Measurements from ENCODE around the gene SRF.
A peak's percentile ranks its signal among the peaks of the same experiment; 100 is the strongest.
"Not testable (repeated sequence)": the region's sequence is repeated elsewhere in the genome, so short reads cannot be mapped to it uniquely, and the experiment has no call there.

SRF gene

DNA sequence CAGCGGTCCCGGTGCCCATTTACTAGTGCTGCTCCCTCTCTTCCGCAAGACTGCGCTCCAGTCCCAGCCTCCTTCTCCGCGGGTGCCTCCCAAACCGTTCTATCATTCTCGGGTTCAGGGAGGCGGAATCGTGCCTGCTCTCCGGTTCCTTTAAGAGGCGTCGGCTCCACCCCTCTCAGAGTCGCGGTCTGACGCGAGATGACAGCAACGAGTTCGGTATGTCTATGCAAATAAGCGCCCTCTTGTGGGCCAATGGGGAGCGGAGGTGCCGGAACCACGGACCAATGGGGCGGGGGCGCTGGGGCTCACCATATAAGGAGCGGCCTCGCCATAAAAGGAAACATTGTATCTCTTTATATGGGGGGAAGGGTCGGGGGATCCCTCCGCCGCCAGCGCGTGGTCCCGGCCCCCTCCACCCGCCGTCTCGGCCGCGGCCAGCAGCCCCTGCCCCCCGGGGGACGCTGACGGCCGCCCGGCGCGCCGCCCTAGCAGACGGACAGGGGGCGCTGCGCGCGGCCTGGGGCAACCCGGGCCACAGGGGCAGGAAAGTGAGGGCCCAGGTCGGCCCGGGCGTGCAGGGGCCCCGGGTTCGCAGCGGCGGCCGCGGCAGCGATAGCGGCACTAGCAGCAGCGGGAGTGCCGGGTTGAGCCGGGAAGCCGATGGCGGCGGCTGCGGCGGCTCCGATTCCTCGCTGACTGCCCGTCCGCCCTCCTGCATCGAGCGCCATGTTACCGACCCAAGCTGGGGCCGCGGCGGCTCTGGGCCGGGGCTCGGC is at the start of gene SRF:
Gene SRF, plus strand, starts transcription at position 339 of the 776 bp plus-strand sequence. Its CDS starts 388 bp downstream, at position 727.
- peak; percentile 100 for DNase-seq

DNA sequence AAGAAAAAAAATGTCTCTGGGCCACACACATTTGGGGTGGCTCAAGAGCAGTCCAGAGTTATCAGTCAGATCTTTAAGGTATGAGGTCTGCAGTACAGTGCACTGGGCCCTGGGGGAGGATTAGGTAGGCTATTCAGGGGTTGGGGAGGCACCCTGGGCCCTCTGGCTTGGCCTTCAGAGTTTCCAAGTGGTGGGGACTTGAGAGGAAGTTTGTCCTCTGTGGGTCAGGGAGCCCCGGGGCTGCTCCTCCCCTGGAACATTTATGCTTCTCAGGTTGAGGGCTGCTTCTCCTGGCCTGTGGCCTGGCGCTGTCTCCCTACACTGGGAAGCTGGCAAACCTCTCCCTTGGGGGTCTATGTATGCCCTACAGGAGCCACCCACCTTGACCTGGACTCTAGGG is 48.9 kb upstream of the SRF start:
- no peak for DNase-seq

DNA sequence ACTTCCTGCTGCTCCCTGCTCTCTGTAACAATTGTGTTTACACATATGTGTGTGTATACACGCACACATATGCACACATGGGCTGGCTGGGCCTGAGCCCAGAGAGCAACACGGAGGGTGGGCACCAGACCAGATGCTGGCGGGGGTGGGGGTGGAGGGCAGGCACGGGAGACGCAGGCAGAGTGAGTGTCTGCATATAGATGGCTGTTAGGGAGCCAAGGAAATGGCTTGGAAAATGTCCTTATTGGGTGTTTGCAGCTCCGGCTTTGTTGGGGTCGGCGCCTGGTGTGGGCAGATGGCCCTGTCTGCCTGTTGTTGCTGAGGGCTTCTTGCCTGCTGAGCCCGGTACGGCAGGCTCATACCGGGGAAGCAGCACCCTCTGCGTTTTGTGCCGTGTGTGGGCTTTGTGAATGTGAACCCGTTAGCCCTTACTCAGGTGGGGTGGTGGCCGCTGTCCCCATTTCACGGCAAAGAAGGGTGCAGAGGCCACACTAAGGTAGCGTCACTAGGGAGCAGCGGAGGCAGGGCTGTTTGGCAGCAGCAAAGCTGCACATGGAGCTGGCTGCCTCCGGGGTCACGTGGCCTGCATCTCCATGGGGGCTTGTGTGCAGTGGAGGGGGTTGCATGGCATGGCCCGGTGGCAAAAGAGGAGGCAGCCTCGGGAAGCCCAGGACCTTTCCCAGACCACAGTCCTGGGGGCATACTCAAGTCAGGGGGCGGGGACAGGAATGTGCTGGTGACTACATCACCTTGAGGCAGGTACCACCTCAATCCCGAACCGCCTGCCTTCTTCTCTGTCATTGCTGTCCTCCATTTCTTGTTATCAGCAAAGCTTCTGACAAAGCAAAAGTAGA is 47.4 kb upstream of the SRF start:
- DNase-seq, result no peak

DNA sequence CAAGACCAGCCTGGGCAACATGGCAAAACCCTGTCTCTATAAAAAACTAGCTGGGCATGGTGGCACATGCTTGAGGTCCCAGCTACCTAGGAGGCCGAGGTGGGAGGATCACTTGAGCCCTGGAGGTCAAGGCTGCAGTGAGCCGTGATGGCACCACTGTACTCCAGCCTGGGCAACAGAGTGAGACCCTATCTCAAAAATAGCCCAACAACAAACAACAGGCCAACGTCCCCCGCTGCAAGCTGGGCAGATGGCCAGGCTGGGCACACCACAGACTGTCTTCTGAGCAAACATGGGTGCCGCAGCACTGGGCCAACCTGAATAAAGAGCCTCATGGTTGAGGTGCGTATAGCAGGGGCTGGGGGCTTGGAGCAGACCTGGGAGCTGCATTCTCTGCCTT is 46.6 kb upstream of the SRF start:
- DNase-seq, result no peak

DNA sequence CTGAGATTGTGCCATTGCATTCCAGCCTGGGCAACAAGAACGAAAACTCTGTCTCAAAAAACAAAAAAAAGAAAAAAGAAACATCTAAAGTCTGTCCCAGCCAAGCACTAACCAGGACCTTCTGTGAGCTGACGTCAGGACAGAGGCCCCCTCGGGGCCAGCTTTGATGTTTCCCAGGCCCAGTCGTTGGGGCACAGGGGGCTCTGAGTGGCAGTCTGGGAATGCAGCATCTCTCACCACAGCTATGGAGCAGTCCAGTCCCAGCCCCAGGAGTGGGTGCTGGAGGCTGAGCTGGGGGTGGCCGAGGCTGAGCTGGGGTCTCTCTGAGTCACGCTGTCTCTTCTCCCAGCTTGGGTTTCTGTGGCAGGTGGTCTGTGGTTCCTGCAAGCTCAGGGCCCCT is 46.0 kb upstream of the SRF start:
- DNase-seq, result no peak

DNA sequence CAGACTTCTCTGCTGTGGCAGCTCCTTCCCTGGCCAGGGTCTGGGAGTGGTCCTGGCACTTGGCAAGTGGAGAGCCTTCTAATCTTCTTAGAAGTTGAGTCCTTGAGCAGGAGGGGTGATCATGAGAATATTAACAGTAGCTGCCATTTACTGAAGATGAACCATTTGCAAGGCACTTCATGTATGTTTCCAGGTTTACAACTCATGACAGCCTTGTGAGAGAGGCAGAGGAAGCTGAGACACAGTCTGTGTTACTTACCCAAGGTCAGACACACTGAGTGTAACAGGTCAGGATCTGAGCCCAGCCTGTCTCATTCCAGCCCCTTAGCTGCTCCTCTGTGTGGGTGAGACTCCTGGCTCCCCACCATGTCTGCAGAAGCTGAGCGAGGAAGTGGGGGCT is 45.5 kb upstream of the SRF start:
- no peak for DNase-seq

DNA sequence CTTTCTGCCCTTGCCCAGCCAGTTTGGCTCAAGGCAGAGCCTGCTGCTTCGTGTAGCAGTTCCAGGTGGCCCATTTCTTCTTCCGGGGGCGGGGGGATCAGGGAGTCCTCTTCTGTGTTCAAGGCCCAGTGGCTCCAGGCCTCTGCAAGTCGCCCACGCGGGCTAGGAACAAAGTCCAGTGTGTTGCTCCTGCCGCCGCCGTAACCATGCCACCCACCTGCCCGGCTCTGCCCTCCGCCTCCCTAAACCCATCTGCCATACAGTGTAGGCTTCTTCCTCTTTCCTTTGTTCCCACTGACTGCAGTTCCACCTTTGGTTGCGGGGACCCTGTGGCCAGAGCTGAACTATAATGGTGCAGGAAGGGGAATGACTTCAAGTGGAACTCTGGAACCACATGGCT is 43.9 kb upstream of the SRF start:
- DNase-seq, result no peak

DNA sequence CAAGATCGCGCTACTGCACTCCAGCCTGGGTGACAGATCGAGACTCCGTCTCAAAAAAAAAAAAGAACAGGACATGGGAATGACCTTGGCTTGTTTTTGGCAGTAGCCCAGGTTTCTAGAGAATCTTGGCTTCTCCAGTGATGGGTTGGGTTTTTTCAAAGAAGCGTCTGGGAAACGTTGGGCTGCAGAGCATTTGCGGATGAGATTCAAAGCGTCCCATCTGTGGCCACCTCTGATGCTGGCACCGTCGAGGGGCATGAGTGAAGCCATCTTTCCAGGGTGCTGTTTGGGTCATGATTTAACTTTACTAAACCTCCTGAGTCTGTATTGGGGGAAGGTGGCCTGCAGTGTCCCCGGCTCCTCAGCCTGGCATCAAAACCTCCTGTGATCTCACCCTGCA is 43.2 kb upstream of the SRF start:
- DNase-seq, result no peak

DNA sequence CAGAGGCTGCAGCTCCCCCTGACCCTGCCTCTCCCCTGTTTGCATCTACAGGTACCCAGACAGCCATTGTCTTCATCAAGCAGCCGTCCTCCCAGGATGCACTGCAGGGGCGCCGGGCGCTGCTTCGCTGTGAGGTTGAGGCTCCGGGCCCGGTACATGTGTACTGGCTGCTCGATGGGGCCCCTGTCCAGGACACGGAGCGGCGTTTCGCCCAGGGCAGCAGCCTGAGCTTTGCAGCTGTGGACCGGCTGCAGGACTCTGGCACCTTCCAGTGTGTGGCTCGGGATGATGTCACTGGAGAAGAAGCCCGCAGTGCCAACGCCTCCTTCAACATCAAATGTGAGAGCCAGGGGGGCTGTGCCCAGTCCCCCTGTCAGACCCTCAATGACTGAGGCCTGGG is 42.1 kb upstream of the SRF start:
- DNase-seq, result no peak

DNA sequence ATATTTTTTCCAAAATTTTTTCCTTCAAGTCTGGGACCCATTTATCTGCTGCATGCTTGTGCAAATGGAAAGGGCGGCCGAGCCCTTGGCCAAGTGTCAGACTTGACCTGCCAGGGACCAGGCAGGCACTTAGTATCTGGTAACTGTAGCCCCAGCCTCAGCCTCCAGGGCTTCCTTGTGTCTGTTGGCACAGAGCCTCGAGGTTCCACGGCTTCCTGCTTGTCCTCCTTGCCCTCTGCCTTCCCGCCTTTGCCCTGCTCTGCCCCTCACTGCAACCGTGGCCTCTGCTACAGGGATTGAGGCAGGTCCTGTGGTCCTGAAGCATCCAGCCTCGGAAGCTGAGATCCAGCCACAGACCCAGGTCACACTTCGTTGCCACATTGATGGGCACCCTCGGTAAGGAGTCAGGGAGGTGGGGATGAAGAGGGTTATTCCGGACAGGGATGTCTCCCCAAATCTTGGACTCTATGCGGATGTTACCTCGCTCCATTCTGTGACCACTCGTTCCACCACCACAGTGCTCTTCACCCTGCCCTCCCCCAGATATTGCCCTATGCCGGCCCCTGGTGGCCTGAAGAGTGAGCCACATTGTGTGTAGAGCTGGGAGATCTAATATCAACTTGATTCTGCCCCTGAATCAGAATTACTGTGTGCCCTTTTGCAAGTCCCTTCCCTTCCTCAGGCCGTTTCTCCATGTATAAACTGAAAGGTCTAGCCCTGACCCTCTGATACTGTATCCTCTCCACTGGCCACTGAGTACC is 41.5 kb upstream of the SRF start:
- no peak for DNase-seq

DNA sequence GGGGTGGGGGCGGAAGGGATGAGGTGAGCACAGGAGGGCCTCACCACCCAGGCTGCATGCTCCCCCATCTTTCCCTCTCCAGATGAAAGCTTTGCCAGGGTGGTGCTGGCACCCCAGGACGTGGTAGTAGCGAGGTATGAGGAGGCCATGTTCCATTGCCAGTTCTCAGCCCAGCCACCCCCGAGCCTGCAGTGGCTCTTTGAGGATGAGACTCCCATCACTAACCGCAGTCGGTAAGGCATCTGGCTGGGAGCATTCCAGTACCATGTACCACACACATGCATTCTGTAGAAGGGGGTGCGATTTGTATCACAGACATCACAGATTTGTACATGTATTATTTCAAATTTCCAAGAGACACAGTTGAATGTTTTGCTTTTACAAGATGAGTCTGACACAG is 40.6 kb upstream of the SRF start:
- no peak for DNase-seq

DNA sequence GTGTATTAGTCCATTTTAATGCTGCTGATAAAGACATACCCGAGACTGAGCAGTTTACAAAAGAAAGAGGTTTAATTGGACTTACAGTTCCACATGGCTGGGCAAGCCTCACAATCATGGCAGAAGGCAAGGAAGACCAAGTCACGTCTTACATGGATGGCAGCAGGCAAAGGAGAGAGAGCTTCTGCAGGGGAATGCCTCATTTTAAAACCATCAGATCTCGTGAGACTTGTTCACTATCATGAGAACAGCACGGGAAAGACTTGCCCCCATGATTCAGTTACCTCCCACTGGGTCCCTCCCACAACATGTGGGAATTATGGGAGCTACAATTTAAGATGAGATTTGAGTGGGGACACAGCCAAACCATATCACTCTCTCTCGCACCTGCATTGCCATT is 39.7 kb upstream of the SRF start:
- not testable (repeated sequence) for DNase-seq

DNA sequence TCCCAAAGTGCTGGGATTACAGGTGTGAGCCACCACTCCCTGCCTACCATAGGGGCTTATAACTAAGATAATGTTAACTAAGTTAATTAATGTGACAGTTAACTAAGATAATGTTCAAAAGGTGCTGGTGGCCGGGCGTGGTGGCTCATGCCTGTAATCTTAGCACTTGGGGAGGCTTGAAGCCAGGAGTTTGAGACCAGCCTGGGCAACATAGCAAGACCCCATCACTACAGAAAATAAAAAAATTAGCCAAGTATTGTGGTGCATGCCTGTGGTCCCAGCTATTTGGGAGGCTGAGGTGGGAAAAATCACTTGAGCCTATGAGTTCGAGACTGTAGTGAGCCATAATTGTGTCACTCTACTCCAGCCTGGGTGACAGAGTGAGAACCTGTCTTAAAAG is 32.8 kb upstream of the SRF start:
- DNase-seq, result no peak

DNA sequence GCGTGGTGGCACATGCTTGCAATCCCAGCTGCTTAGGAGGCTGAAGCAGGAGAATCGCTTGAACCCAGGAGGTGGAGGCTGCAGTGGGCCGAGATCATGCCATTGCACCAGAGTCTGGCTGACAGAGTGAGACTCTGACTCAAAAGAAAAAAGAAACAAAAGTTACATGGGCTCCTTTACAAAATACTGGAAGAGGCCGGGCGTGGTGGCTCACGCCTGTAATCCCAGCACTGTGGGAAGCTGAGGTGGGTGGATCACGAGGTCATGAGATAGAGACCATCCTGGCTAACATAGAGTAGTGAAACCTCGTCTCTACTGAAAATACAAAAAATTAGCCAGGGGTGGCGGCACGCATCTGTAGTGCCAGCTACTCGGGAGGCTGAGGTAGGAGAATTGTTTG is 31.1 kb upstream of the SRF start:
- not testable (repeated sequence) for DNase-seq

DNA sequence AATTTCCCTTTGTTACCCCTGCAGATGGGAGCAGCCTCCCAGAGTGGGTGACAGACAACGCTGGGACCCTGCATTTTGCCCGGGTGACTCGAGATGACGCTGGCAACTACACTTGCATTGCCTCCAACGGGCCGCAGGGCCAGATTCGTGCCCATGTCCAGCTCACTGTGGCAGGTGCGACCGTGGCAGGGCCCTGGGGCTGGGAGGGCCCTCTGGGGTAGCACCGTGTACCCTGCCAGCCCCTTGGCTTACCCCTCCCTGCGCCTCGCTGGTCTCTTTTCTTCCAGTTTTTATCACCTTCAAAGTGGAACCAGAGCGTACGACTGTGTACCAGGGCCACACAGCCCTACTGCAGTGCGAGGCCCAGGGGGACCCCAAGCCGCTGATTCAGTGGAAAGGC is 29.4 kb upstream of the SRF start:
- no peak for DNase-seq

DNA sequence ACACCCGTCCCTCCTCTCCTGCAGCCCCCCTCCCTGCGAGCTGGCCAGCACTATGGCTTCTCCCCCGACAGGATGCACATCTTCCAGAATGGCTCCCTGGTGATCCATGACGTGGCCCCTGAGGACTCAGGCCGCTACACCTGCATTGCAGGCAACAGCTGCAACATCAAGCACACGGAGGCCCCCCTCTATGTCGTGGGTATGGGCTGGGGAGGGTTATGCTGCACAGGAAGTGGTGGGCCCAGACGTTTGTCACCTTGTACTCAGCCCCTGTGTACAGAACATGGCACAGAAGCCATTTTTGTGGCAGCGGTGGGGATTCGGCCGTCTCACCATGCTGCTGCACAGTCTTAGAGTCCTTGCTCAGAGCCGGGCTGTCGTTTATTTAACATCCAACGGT is 29.0 kb upstream of the SRF start:
- no peak for DNase-seq

DNA sequence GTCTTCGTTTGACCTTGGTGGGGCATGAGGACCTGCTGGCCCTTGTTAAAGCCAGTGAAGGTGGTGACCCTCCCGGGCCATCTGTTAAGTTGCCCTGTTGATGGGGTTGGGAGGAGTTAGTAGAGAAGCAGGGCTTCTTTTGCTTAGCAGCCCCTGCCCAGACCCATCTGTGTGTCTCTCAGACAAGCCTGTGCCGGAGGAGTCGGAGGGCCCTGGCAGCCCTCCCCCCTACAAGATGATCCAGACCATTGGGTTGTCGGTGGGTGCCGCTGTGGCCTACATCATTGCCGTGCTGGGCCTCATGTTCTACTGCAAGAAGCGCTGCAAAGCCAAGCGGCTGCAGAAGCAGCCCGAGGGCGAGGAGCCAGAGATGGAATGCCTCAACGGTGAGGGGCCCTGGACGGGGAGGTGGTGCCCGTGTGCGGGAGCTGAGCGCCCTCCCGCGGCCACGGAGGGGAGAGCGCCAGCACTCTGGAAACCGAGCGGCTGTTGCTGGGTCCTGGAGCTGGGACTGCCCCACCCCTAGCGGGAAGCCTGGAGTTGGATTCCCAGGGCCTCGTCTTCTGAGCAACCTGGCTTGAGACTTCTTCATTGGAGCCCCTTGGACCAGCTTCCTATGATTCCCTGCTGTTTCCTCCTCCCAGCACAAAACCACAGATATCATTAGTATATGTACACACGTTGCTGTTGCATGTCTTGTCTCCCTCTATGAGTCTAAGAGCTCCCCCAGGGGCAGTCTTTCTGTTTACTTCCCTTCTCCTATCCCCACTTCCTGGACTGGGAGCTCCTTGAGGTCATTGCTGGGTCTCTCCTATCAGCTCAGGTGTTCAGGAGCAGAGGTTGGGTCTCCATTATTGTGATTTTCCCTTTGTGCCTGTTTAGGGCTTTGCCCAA is 27.6 kb upstream of the SRF start:
- peak; percentile 95 for DNase-seq

DNA sequence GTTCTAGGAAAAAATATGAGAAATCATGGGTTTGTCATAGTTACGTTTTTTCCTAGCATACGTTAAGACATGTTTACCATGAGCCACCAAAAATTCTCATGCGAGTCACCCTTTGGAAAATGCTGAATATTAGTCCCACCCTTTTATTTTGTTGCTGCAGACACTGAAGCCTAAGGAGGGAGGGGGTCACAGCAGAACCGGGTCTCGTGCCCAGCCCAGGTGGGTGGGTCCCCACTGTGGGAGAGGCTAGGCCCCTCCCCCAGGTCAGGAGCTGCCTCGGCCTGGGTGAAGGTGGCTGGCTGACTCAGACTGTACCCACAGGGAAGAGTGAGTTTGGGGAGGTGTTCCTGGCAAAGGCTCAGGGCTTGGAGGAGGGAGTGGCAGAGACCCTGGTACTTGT is 26.2 kb upstream of the SRF start:
- DNase-seq, result no peak

DNA sequence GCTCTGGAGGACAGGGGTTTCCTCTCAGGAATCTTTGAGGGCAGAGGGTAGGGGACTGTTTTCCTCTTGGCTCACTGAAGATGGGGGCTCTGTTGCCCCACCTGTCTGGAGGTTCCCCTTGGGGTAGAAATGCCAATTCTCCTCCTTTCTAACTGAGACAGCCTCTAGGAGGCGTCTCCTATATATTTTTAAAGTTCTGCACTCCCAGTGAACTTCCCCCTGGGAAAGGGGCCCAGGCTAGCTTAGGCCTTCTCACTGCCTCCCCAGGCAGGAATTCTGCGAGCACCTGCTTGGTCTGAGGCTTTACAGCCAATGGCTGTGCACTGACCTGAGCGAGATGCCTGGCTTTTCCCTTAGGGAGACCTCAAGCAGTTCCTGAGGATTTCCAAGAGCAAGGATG is 24.8 kb upstream of the SRF start:
- DNase-seq, result no peak

DNA sequence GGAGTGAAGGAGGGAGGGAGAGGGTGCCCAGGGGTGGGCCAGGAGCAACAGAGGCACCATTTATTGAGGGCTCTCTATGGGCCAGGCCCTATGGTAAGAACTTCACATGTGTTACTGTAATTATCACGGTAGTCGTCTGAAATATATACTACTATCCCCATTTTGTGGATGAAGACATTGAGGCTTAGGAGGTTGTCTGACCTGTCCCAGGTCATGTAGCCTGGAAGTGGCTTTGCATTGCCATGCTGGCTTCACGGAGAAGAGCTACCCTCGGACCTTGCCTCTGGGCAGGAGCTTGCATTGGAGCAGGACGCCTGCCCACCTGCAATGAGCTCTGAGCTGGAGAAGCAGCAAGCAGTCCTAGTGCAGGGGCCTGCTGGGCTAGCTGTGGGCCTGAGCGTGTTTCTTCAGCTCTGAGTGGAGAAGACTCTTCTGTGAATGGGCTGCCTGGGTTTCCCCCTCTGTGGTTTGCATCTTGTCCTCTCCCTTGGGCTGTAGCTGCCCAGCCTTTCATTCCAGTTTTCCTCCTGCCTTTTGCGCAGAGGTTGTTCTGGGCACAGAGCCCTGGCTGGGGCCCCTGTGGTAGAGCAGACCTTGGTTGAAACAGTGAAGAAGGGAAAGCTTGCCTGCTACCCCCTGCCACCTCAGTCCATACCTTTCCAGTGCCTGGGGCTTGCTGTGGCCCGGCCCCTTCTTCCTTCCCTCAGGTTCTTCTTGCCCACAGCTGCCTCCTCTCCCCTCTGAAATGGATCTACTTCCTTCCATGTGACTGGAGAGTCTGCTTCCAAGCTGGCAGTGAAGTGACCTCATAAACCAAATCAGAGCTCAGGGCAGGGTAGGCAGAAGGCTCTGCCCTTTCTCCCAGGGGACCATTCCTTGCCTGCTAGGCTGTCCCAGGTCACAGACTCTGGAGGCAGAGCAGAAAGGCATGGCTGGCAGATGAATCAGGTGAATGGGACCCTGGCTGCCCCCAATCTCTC is 24.1 kb upstream of the SRF start:
- DNase-seq, result peak; percentile 53
